Endothelial cell of umbilical vein (primary cell): ENCODE results near the gene FGA. TPM values are rescaled to one million over a fixed set of nuclear protein-coding genes. Genes with fewer than 3 reads are reported as not detected.

ENCODE experiments used
- BruUV-seq: library from RNA; stranded (reverse); fragments of 400-500 nt; replicated peaks from 2 replicates; lab custom pipeline; 2021; lab: Mats Ljungman, UMichigan
- CTCF ChIA-PET: fragments of 300-600, 350-600 bp; sonication (Branson Sonifier 250); formaldehyde crosslinking; loops from one replicate; lab custom pipeline; 2021; ENCODE audit warnings: antibody characterized with exemption, inconsistent platforms; lab: Charles Lee
- POLR2A ChIA-PET: fragments of 300-600, 350-600 bp; sonication (Branson Sonifier 250); formaldehyde crosslinking; loops from one replicate; lab custom pipeline; 2021; ENCODE audit warnings: antibody characterized with exemption, inconsistent platforms; lab: Charles Lee
- DNase-seq: peaks from one replicate; pipeline ENCODE4 v3.0.0-alpha.2; 2011; ENCODE audit warnings: low read depth, low spot score
- FAIRE-seq: peaks from 2 replicates; lab custom pipeline; 2011; peaks lifted over from hg19 to GRCh38; lab: Jason Lieb, UNC
- H2AFZ ChIP-seq: 2 replicates; pipeline ENCODE4 v1.6.0; 2012; ENCODE audit warnings: low read depth, low read length, control low read depth, inconsistent platforms
- H3K27ac ChIP-seq: 2 replicates; pipeline ENCODE4 v1.5.1; 2011; ENCODE audit warnings: low read depth, mild to moderate bottlenecking, control low read depth, low read length, moderate library complexity; ENCODE audit not compliant: insufficient read depth
- H3K27me3 ChIP-seq, 2 experiments: 2 replicates each; pipeline versions ENCODE4 v1.6.0 to v1.6.1; 2011; ENCODE audit warnings: low read length in 2 of 2, mixed read lengths in 1 of 2; ENCODE audit not compliant: control insufficient read depth in 2 of 2, insufficient read depth in 2 of 2
- H3K36me3 ChIP-seq, 2 experiments: 2 replicates in 1 of 2; 3 replicates in 1 of 2; pipeline ENCODE4 v1.5.1; 2011; ENCODE audit warnings: low read length in 2 of 2, mild to moderate bottlenecking in 1 of 2, moderate library complexity in 1 of 2; ENCODE audit not compliant: control insufficient read depth in 2 of 2, insufficient read depth in 2 of 2; ENCODE audit errors: extremely low read depth in 1 of 2
- H3K4me1 ChIP-seq: 3 replicates; pipeline ENCODE4 v1.5.1; 2011; ENCODE audit warnings: mild to moderate bottlenecking, low read length; ENCODE audit not compliant: control insufficient read depth, insufficient read depth; ENCODE audit errors: extremely low read depth
- H3K4me2 ChIP-seq: 2 replicates; pipeline ENCODE4 v1.6.1; 2011; ENCODE audit warnings: low read length, control low read depth, mixed read lengths; ENCODE audit not compliant: insufficient read depth
- H3K4me3 ChIP-seq, 3 experiments: fragments of 200-600 bp in 1 of 3; sonication (generic), shearing (Covaris generic) in 1 of 3; replicated peaks in 1 of 3; 2 replicates each; pipeline ENCODE4 v1.5.1; 2011 to 2016; ENCODE audit warnings: control low read depth in 3 of 3, low read length in 3 of 3, mild to moderate bottlenecking in 2 of 3, inconsistent platforms in 1 of 3, low read depth in 1 of 3, moderate library complexity in 1 of 3; ENCODE audit not compliant: insufficient read depth in 1 of 3
- H3K79me2 ChIP-seq: 2 replicates; pipeline ENCODE4 v1.6.0; 2012; ENCODE audit warnings: low read length, inconsistent platforms; ENCODE audit not compliant: control insufficient read depth, insufficient read depth
- H3K9ac ChIP-seq: replicated peaks from 2 replicates; pipeline ENCODE3; 2011; ENCODE audit warnings: low read length, control low read depth; ENCODE audit not compliant: insufficient read depth; ENCODE audit errors: extremely low read depth
- H3K9me1 ChIP-seq: replicated peaks from 3 replicates; pipeline ENCODE4 v1.6.0; 2011; ENCODE audit warnings: mild to moderate bottlenecking, low read length; ENCODE audit not compliant: control insufficient read depth, insufficient read depth; ENCODE audit errors: extremely low read depth
- H3K9me3 ChIP-seq: replicated peaks from 2 replicates; pipeline ENCODE4 v1.5.1; 2012; ENCODE audit warnings: low read length, inconsistent platforms; ENCODE audit not compliant: control insufficient read depth, insufficient read depth
- H4K20me1 ChIP-seq: replicated peaks from 2 replicates; pipeline ENCODE3; 2011; ENCODE audit warnings: mild to moderate bottlenecking, low read length; ENCODE audit not compliant: control insufficient read depth, insufficient read depth; ENCODE audit errors: extremely low read depth
- CTCF ChIP-seq, 2 donors: IDR thresholded peaks; 1 replicate in 1 of 2; 2 replicates in 1 of 2; pipeline ENCODE4 v1.5.1; 2011; ENCODE audit warnings: low read length in 2 of 2, mild to moderate bottlenecking in 2 of 2, moderate library complexity in 2 of 2, control low read depth in 1 of 2, inconsistent platforms in 1 of 2, low read depth in 1 of 2; ENCODE audit not compliant: insufficient read depth in 1 of 2; ENCODE audit errors: extremely low read depth in 1 of 2
- EZH2 ChIP-seq: IDR thresholded peaks from 2 replicates; pipeline ENCODE4 v1.6.1; 2012; ENCODE audit warnings: borderline replicate concordance, low read depth, mild to moderate bottlenecking, moderate library complexity, low read length, inconsistent platforms; ENCODE audit not compliant: severe bottlenecking
- FOS ChIP-seq: IDR thresholded peaks from 2 replicates; pipeline ENCODE4 v1.6.1; 2011; ENCODE audit warnings: mild to moderate bottlenecking, low read length, moderate library complexity, borderline replicate concordance; ENCODE audit not compliant: insufficient read depth
- GATA2 ChIP-seq: IDR thresholded peaks from 2 replicates; pipeline ENCODE4 v1.7.0; 2011; ENCODE audit warnings: low read depth, mild to moderate bottlenecking, moderate library complexity, mixed read lengths, low read length; ENCODE audit not compliant: insufficient read length, insufficient read depth
- JUN ChIP-seq: IDR thresholded peaks from 2 replicates; pipeline ENCODE4 v1.6.1; 2011; ENCODE audit warnings: borderline replicate concordance, low read depth; ENCODE audit not compliant: insufficient read length, insufficient read depth
- MAX ChIP-seq: IDR thresholded peaks from 2 replicates; pipeline ENCODE4 v1.6.1; 2011; ENCODE audit not compliant: insufficient read depth, insufficient read length
- MYC ChIP-seq: IDR thresholded peaks from one replicate; pipeline ENCODE4 v1.6.1; 2011; ENCODE audit warnings: mild to moderate bottlenecking, low read depth, low read length
- POLR2A ChIP-seq: IDR thresholded peaks from 2 replicates; pipeline ENCODE4 v1.6.1; 2012; ENCODE audit warnings: low read depth, mild to moderate bottlenecking, control low read depth, low read length
- POLR2AphosphoS5 ChIP-seq: IDR thresholded peaks from 2 replicates; pipeline ENCODE4 v1.6.1; 2012; ENCODE audit warnings: low read depth, mild to moderate bottlenecking, control low read depth, low read length, moderate library complexity; ENCODE audit not compliant: insufficient read depth
- dilution Hi-C: fragments of 300-500 bp; cut with MboI; formaldehyde crosslinking; loops from one replicate; pipeline ENCODE4 v1.15.0; 2019; ENCODE audit warnings: low sequenced_read_pairs; ENCODE audit not compliant: extremely low pct_ligation_motif_present
- intact Hi-C: fragments of 100-400 bp; cut with micrococcal nuclease; formaldehyde crosslinking; loops from one replicate; pipeline ENCODE4 v1.10.0; 2022
- polyA plus RNA-seq, 4 experiments: library from polyadenylated mRNA; depleted of rRNA in 3 of 4; stranded (reverse) in 3 of 4; unstranded in 1 of 4; fragments of >200 nt; gene quantifications; 2 replicates each; pipeline versions ENCODE4 v1.2.1 to v1.2.3, GENCODE V29; 2011 to 2012; ENCODE audit warnings: missing spikeins in 1 of 4
- total RNA-seq: library from RNA; stranded (reverse); gene quantifications from 2 replicates; pipeline ENCODE4 v1.2.3, GENCODE V29; 2021

FGA gene
- total and polyA plus RNA-seq, 2 donors (not counting 3 experiments of a cell fraction or from before 2014, with no cell fraction given): not detected

DNA sequence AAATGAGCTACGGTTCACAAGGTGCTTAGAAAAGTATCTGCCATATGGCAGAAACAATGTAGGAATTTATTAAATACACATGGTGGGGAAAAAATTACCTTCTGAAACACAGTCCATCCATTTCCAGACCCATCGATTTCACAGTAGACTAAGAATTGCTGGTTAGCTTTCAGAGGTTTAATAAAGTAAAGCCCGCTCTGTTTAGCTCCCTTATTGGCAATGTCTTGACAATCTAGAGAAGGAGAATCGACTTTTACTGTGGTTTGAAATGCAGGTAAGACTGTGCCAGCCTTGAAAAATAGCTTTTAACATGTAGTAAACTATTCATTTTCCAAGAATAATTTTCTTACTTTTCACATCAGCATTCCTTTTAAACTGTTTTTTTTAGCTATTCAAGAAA, 19.0 kb upstream of the FGA start:
- H3K9ac ChIP-seq: no peak overlapping the region
- POLR2A ChIA-PET: no interaction called here
- peaks cover 0 to 3% of the 10 kb centered on the region in 2 experiments for H3K27me3 ChIP-seq
- DNase-seq (no peak), FAIRE-seq (no peak)
- CTCF ChIA-PET: interaction anchor here (2.4 to 3.7 kb wide), 3 partner anchors 9 to 50 kb away, joined by 6 to 18 read pairs (median 14); no protein-coding TSS in a partner anchor
- H3K79me2 ChIP-seq: no peaks in the 10 kb centered on the region
- dilution Hi-C loops (no loop called here), intact Hi-C loops (no loop called here)
- no peak overlapping the region for H3K4me2 ChIP-seq
- TF ChIP-seq POLR2A: no peak
- TF ChIP-seq MYC: no peak
- TF ChIP-seq MAX: no peak
- no peak for TF ChIP-seq GATA2
- TF ChIP-seq POLR2AphosphoS5: no peak
- no peak for TF ChIP-seq JUN
- no peak for TF ChIP-seq FOS
- TF ChIP-seq EZH2: no peak
- TF ChIP-seq CTCF (IDR thresholded peaks at IDR 0.05; ENCODE audit: extremely low read depth in 1 of 2, insufficient read depth in 1 of 2, low read depth in 1 of 2, low read length in 2 of 2): no peak
- no peaks in the 10 kb centered on the region for H3K9me3 ChIP-seq
- no peaks in the 10 kb centered on the region for H3K36me3 ChIP-seq
- H3K9me1 ChIP-seq: no peaks in the 10 kb centered on the region
- H4K20me1 ChIP-seq: no peaks in the 10 kb centered on the region
- no TSS peak for BruUV-seq
- no peak overlapping the region for H3K27ac ChIP-seq
- no peaks in the 10 kb centered on the region for H3K4me1 ChIP-seq
- H3K4me3 ChIP-seq: no peak overlapping the region
- no peak overlapping the region for H2AFZ ChIP-seq
